GM12878 (cell line): Measurements from ENCODE around the gene MRPL49. TPM values are rescaled to one million over a fixed set of nuclear protein-coding genes. Genes with fewer than 3 reads are reported as not detected.
A peak's percentile ranks its signal among the peaks of the same experiment; 100 is the strongest.

Experiments used
- ASH2L ChIP-seq: fragments of 300-600, 200-600 bp; sonication (generic); IDR thresholded peaks from 2 replicates; pipeline ENCODE4 v1.6.1; 2017; ENCODE audit warnings: low read depth, mild to moderate bottlenecking, borderline replicate concordance
- CHD4 ChIP-seq: fragments of 200-600 bp; sonication (generic); IDR thresholded peaks from 2 replicates; pipeline ENCODE4 v1.6.1; 2016; ENCODE audit warnings: mild to moderate bottlenecking
- E2F4 ChIP-seq: IDR thresholded peaks from 2 replicates; pipeline ENCODE4 v1.6.1; 2012; ENCODE audit warnings: low read depth, low read length, improper control_type of control experiment
- IKZF1 ChIP-seq: fragments of 450-650 bp; conservative IDR thresholded peaks from 2 replicates; pipeline ENCODE4 v1.6.1; 2017; ENCODE audit warnings: antibody characterized with exemption, mild to moderate bottlenecking
- KAT2A ChIP-seq: conservative IDR thresholded peaks from 2 replicates; pipeline ENCODE4 v1.6.1; 2011; ENCODE audit warnings: low read depth, low read length; ENCODE audit not compliant: control insufficient read depth
- LARP7 ChIP-seq: fragments of 450-650 bp; IDR thresholded peaks from 2 replicates; pipeline ENCODE4 v1.6.1; 2017; ENCODE audit warnings: mild to moderate bottlenecking
- MEF2A ChIP-seq: IDR thresholded peaks from 2 replicates; pipeline ENCODE4 v1.6.1; 2011; ENCODE audit warnings: low read depth, mild to moderate bottlenecking, low read length, moderate library complexity; ENCODE audit not compliant: insufficient read depth
- MEF2B ChIP-seq: fragments of 450-650 bp; IDR thresholded peaks from 2 replicates; pipeline ENCODE4 v1.6.1; 2018; ENCODE audit warnings: mild to moderate bottlenecking, moderate library complexity; ENCODE audit not compliant: partially characterized antibody, poor library complexity, severe bottlenecking
- MTA2 ChIP-seq: fragments of 450-650 bp; IDR thresholded peaks from 2 replicates; pipeline ENCODE4 v1.6.1; 2016; ENCODE audit warnings: low read depth, mild to moderate bottlenecking, moderate library complexity
- PAX8 ChIP-seq: fragments of 450-650 bp; IDR thresholded peaks from 2 replicates; pipeline ENCODE4 v1.6.1; 2017; ENCODE audit warnings: mild to moderate bottlenecking, moderate library complexity
- SPI1 ChIP-seq: IDR thresholded peaks from 2 replicates; pipeline ENCODE4 v1.6.1; 2011; ENCODE audit warnings: low read depth, mild to moderate bottlenecking, low read length, moderate library complexity, borderline replicate concordance; ENCODE audit not compliant: insufficient read depth
- SREBF1 ChIP-seq: IDR thresholded peaks from 2 replicates; pipeline ENCODE4 v1.6.1; 2012; ENCODE audit warnings: mild to moderate bottlenecking, low read length
- ZNF274 ChIP-seq: IDR thresholded peaks from one replicate; pipeline ENCODE4 v1.8.0; 2011; ENCODE audit not compliant: insufficient read length, insufficient read depth
- polyA plus RNA-seq, 11 experiments: library from polyadenylated mRNA; depleted of rRNA in 4 of 11; unstranded in 6 of 11; stranded (reverse) in 5 of 11; fragments of >200 nt; fragmentation: Nextera tagmentation in 4 of 11; fragmentation: Illumina TruSeq in 1 of 11; extraction: Ambion mirVana in 4 of 11; extraction: Trizol in 1 of 11; gene quantifications; 1 replicate in 1 of 11; 2 replicates in 10 of 11; pipeline versions ENCODE4 v1.2.1 to v1.2.3, GENCODE V29; 2011 to 2016; ENCODE audit warnings: inconsistent platforms in 2 of 11, missing spikeins in 2 of 11, low read depth in 1 of 11
- total RNA-seq, 4 experiments: library from RNA; depleted of rRNA in 3 of 4; stranded (reverse); fragments of >200 nt in 3 of 4; fragmentation: Illumina TruSeq in 1 of 4; extraction: Trizol in 1 of 4; gene quantifications; 2 replicates each; pipeline versions ENCODE4 v1.2.1 to v1.2.3, GENCODE V29; 2013 to 2021
- TF ChIP-seq, protein P1 (sequence below): IDR thresholded peaks from 2 replicates; pipeline ENCODE4 v1.6.1; 2012; ENCODE audit warnings: low read depth, low read length, improper control_type of control experiment
- TF ChIP-seq, protein P2 (sequence below): IDR thresholded peaks from 2 replicates; pipeline ENCODE4 v1.6.1; 2012; ENCODE audit warnings: improper control_type of control experiment, low read depth, low read length; ENCODE audit not compliant: insufficient replicate concordance
- TF ChIP-seq, protein P3 (sequence below): IDR thresholded peaks from 2 replicates; pipeline ENCODE4 v1.6.1; 2011; ENCODE audit warnings: low read depth, mild to moderate bottlenecking, low read length, moderate library complexity, borderline replicate concordance; ENCODE audit errors: extremely low read depth
- TF ChIP-seq, protein P4 (sequence below): IDR thresholded peaks from 2 replicates; pipeline ENCODE4 v1.6.1; 2011; ENCODE audit warnings: borderline replicate concordance, low read depth, mild to moderate bottlenecking, moderate library complexity, mixed read lengths, low read length; ENCODE audit not compliant: insufficient read depth; ENCODE audit errors: extremely low read length
- TF ChIP-seq, protein P5 (sequence below): IDR thresholded peaks from 2 replicates; pipeline ENCODE4 v1.6.1; 2012; ENCODE audit warnings: low read depth, low read length, improper control_type of control experiment

MRPL49 gene
- total and polyA plus RNA-seq, 10 of the 15 experiments (the other 5 are each of a cell fraction or from before 2014, with no cell fraction given), result 42.0 to 116 (median 71.7) TPM

DNA sequence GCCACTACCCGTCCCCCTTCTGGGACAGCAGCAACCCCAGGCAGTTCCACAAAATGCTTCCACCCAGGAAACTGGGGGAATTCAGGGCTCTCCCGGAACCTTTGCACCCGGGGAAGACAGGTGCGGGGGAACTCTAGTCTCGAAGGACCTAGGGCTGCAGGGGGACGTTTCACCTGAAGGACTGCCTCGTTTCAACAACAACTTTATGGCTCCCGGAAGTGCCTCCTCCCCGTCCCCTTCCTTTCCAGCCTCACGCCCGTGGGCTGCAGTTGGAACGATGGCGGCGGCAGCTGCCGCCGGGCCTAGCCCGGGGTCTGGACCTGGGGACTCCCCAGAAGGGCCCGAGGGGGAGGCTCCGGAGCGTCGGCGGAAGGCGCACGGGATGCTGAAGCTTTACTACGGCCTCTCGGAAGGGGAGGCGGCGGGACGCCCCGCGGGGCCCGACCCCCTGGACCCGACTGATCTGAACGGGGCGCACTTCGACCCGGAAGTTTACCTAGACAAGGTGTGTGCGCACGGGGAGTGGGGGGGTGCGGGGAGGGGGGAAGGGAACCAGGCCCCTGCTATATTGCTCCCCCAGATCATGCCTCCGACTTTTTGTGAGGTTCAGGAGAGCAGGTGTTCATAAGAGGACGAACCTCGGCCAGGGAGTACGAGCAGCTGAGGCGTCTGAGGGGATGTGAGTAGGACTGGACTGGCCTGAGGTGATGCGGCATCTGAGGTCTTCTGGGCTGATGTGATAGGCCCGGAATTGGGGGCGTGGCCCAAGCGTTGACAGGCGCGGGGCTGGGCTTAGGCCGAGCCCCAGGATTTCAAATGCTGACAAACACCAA, 25.9 kb upstream of the MRPL49 start, which contains the start of gene VPS51 (continued):
- peak; percentile 39; the same call in 1 of the 2 replicates for TF ChIP-seq E2F4
- TF ChIP-seq MTA2, result peak; percentile 70; the same call in 1 of the 2 replicates
- no peak for TF ChIP-seq PAX8
- peak; percentile 80 for TF ChIP-seq SREBF1
- TF ChIP-seq SPI1, result no peak
- TF ChIP-seq ZNF274, result no peak
- TF ChIP-seq, protein P1, sequence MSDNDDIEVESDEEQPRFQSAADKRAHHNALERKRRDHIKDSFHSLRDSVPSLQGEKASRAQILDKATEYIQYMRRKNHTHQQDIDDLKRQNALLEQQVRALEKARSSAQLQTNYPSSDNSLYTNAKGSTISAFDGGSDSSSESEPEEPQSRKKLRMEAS, result peak; percentile 15; the same call in 1 of the 2 replicates
- peak; percentile 68 for TF ChIP-seq MEF2B
- TF ChIP-seq IKZF1, result peak; percentile 99
- peak; percentile 90; the same call in 1 of the 2 replicates for TF ChIP-seq LARP7
- TF ChIP-seq CHD4, result no peak
- TF ChIP-seq MEF2A, result peak; percentile 76
- TF ChIP-seq, protein P2, sequence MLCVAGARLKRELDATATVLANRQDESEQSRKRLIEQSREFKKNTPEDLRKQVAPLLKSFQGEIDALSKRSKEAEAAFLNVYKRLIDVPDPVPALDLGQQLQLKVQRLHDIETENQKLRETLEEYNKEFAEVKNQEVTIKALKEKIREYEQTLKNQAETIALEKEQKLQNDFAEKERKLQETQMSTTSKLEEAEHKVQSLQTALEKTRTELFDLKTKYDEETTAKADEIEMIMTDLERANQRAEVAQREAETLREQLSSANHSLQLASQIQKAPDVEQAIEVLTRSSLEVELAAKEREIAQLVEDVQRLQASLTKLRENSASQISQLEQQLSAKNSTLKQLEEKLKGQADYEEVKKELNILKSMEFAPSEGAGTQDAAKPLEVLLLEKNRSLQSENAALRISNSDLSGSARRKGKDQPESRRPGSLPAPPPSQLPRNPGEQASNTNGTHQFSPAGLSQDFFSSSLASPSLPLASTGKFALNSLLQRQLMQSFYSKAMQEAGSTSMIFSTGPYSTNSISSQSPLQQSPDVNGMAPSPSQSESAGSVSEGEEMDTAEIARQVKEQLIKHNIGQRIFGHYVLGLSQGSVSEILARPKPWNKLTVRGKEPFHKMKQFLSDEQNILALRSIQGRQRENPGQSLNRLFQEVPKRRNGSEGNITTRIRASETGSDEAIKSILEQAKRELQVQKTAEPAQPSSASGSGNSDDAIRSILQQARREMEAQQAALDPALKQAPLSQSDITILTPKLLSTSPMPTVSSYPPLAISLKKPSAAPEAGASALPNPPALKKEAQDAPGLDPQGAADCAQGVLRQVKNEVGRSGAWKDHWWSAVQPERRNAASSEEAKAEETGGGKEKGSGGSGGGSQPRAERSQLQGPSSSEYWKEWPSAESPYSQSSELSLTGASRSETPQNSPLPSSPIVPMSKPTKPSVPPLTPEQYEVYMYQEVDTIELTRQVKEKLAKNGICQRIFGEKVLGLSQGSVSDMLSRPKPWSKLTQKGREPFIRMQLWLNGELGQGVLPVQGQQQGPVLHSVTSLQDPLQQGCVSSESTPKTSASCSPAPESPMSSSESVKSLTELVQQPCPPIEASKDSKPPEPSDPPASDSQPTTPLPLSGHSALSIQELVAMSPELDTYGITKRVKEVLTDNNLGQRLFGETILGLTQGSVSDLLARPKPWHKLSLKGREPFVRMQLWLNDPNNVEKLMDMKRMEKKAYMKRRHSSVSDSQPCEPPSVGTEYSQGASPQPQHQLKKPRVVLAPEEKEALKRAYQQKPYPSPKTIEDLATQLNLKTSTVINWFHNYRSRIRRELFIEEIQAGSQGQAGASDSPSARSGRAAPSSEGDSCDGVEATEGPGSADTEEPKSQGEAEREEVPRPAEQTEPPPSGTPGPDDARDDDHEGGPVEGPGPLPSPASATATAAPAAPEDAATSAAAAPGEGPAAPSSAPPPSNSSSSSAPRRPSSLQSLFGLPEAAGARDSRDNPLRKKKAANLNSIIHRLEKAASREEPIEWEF, result no peak
- TF ChIP-seq, protein P3, sequence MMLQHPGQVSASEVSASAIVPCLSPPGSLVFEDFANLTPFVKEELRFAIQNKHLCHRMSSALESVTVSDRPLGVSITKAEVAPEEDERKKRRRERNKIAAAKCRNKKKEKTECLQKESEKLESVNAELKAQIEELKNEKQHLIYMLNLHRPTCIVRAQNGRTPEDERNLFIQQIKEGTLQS, result peak; percentile 48; the same call in 1 of the 2 replicates
- TF ChIP-seq, protein P4, sequence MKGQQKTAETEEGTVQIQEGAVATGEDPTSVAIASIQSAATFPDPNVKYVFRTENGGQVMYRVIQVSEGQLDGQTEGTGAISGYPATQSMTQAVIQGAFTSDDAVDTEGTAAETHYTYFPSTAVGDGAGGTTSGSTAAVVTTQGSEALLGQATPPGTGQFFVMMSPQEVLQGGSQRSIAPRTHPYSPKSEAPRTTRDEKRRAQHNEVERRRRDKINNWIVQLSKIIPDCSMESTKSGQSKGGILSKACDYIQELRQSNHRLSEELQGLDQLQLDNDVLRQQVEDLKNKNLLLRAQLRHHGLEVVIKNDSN, result peak; percentile 44
- TF ChIP-seq KAT2A, result no peak
- TF ChIP-seq, protein P5, sequence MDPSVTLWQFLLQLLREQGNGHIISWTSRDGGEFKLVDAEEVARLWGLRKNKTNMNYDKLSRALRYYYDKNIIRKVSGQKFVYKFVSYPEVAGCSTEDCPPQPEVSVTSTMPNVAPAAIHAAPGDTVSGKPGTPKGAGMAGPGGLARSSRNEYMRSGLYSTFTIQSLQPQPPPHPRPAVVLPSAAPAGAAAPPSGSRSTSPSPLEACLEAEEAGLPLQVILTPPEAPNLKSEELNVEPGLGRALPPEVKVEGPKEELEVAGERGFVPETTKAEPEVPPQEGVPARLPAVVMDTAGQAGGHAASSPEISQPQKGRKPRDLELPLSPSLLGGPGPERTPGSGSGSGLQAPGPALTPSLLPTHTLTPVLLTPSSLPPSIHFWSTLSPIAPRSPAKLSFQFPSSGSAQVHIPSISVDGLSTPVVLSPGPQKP, result peak; percentile 98
- peak; percentile 90; the same call in 1 of the 2 replicates for TF ChIP-seq ASH2L
